Keratinocyte (primary cell): ENCODE data around the gene CROT.

Experiments used
- CTCF ChIP-seq, 3 experiments: IDR thresholded peaks in 1 of 3; conservative IDR thresholded peaks in 1 of 3; optimal IDR thresholded peaks in 1 of 3; 2 replicates in 2 of 3; 3 replicates in 1 of 3; pipeline versions ENCODE3 to v1.5.1; 2011; ENCODE audit warnings: low read length in 3 of 3, mild to moderate bottlenecking in 3 of 3, moderate library complexity in 2 of 3, control low read depth in 1 of 3, inconsistent platforms in 1 of 3; ENCODE audit not compliant: insufficient read depth in 2 of 3; ENCODE audit errors: extremely low read depth in 1 of 3
- EZH2 ChIP-seq: IDR thresholded peaks from one replicate; pipeline ENCODE4 v1.6.1; 2012; ENCODE audit warnings: inconsistent platforms, mild to moderate bottlenecking, low read length, moderate library complexity

- no peak for TF ChIP-seq CTCF (optimal IDR thresholded peaks at IDR 0.05 in 1 of 3, IDR thresholded peaks at IDR 0.05 in 1 of 3, conservative IDR thresholded peaks at IDR 0.05 in 1 of 3; ENCODE audit: extremely low read depth in 1 of 3, insufficient read depth in 2 of 3, low read length in 3 of 3)
- no peak for TF ChIP-seq EZH2
Observed at GRCh38 chr7:87344446-87344845, 1.0 kb upstream of the CROT start.
